SK-N-MC (cell line): Measurements from ENCODE around the gene SLCO1B1.

Experiments
- EZH2 ChIP-seq: fragments of 200-600 bp; sonication (generic); IDR thresholded peaks from one replicate; pipeline ENCODE4 v1.6.1; 2017; ENCODE audit warnings: antibody characterized with exemption
- POLR2AphosphoS5 ChIP-seq: IDR thresholded peaks from 2 replicates; pipeline ENCODE4 v1.6.1; 2012; ENCODE audit warnings: mild to moderate bottlenecking, low read depth, low read length, borderline replicate concordance

- TF ChIP-seq POLR2AphosphoS5 (no peak), EZH2 (no peak)
These were observed 59.0 kb downstream of the SLCO1B1 start for GRCh38 chr12:21190016-21190415.
